Large intestine (tissue), 3 donors: Measurements from ENCODE around the gene PARD3. TPM values are rescaled to one million over a fixed set of nuclear protein-coding genes. Genes with fewer than 3 reads are reported as not detected.

Experiments used
- DNase-seq, 2 donors: peaks; one replicate each; pipeline versions ENCODE4 v3.0.0 to v3.0.0-alpha.2; 2013
- H3K27ac ChIP-seq: one replicate; pipeline ENCODE4 v1.5.1; 2013; ENCODE audit warnings: low read length
- H3K27me3 ChIP-seq: 2 replicates; pipeline ENCODE4 v1.6.1; 2013; ENCODE audit warnings: low read length; ENCODE audit not compliant: control insufficient read depth, insufficient read depth
- H3K36me3 ChIP-seq: 2 replicates; pipeline ENCODE4 v1.6.1; 2013; ENCODE audit warnings: low read length; ENCODE audit not compliant: control insufficient read depth, insufficient read depth
- H3K4me1 ChIP-seq: one replicate; pipeline ENCODE4 v1.6.1; 2013; ENCODE audit warnings: low read length; ENCODE audit not compliant: control insufficient read depth, insufficient read depth
- H3K4me3 ChIP-seq: one replicate; pipeline ENCODE4 v1.5.1; 2013; ENCODE audit warnings: low read length
- H3K9me3 ChIP-seq: one replicate; pipeline ENCODE4 v1.6.1; 2013; ENCODE audit warnings: mild to moderate bottlenecking, low read depth, low read length, moderate library complexity; ENCODE audit not compliant: control insufficient read depth
- WGBS: methylation state at CpG from one replicate; pipeline ENCODE4 v1.1.5; 2013; ENCODE audit warnings: low lambda C conversion rate; ENCODE audit not compliant: insufficient coverage; 5-methylcytosine and 5-hydroxymethylcytosine counted together
- polyA plus RNA-seq: library from polyadenylated mRNA; unstranded; fragments of 120-200 nt; gene quantifications from one replicate; pipeline ENCODE4 v1.2.1, GENCODE V29; 2013

The PARD3 gene
- polyA plus RNA-seq, 1 donor = 25.5 TPM

GRCh38 chr10:34589275-34589674 is 225.8 kb downstream of the PARD3 start:
- WGBS = 100% methylated on average over 1 of the region's 3 CpGs
- Histone ChIP-seq H3K36me3 (no peaks in the 10 kb centered on the region), H3K4me1 (no peaks in the 10 kb centered on the region)

DNA sequence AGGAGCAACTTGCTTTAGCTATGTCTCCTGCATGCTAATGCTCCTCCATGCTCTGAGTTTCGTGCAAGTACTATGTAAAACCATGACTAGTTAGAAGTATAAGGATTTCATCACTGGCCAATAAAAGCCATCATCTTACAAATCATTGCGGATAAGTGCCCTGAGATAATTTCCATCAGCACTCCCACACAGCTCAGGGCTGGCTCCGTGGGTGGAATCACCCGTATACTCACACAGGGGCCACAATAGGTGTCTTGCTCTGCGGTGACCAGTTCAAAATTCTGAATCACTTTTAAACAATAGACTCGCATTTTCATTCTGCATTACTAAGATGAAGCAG is 227.4 kb downstream of the PARD3 start:
- H3K36me3 ChIP-seq = no peaks in the 10 kb centered on the region
- no peak for DNase-seq
- no peaks in the 10 kb centered on the region for H3K27me3 ChIP-seq
- no peaks in the 10 kb centered on the region for H3K4me1 ChIP-seq
- no peak overlapping the region for H3K27ac ChIP-seq
- H3K4me3 ChIP-seq = no peak overlapping the region
- 100% methylated on average over 1 of the region's 6 CpGs for WGBS
- no peaks in the 10 kb centered on the region for H3K9me3 ChIP-seq

More at GRCh38 chr10:34589275-34589674, 225.8 kb downstream of the PARD3 start:
- no peak overlapping the region for H3K4me3 ChIP-seq
- H3K9me3 ChIP-seq = no peaks in the 10 kb centered on the region
- H3K27ac ChIP-seq = no peak overlapping the region
- no peaks in the 10 kb centered on the region for H3K27me3 ChIP-seq
- no peak for DNase-seq

GRCh38 chr10:34587002-34587679 is 228.0 kb downstream of the PARD3 start:
- Histone ChIP-seq H3K4me3 (no peak overlapping the region), H3K27ac (no peak overlapping the region), H3K27me3 (no peaks in the 10 kb centered on the region), H3K36me3 (no peaks in the 10 kb centered on the region), H3K9me3 (no peaks in the 10 kb centered on the region), H3K4me1 (no peaks in the 10 kb centered on the region)
- no peak for DNase-seq
- WGBS = no CpG with 5 or more reads among the region's 4 CpGs

GRCh38 chr10:34585422-34586112 is 229.5 kb downstream of the PARD3 start:
- Histone ChIP-seq H3K4me3 (no peak overlapping the region), H3K27ac (no peak overlapping the region), H3K27me3 (no peaks in the 10 kb centered on the region), H3K4me1 (no peaks in the 10 kb centered on the region), H3K9me3 (no peaks in the 10 kb centered on the region), H3K36me3 (no peaks in the 10 kb centered on the region)
- DNase-seq = no peak
- WGBS = 100% methylated on average over 1 of the region's 2 CpGs

GRCh38 chr10:34584164-34584563 is 230.9 kb downstream of the PARD3 start:
- Histone ChIP-seq H3K27me3 (no peaks in the 10 kb centered on the region), H3K36me3 (no peaks in the 10 kb centered on the region), H3K9me3 (no peaks in the 10 kb centered on the region), H3K27ac (no peak overlapping the region), H3K4me1 (no peaks in the 10 kb centered on the region), H3K4me3 (no peak overlapping the region)
- DNase-seq = no peak

GRCh38 chr10:34581801-34582532 is 233.1 kb downstream of the PARD3 start:
- H3K4me1 ChIP-seq = no peaks in the 10 kb centered on the region
- no peak overlapping the region for H3K4me3 ChIP-seq
- H3K27ac ChIP-seq = no peak overlapping the region
- no peaks in the 10 kb centered on the region for H3K36me3 ChIP-seq
- no peaks in the 10 kb centered on the region for H3K9me3 ChIP-seq
- no peaks in the 10 kb centered on the region for H3K27me3 ChIP-seq
- DNase-seq = peak in 1 of 2 donors; percentile 18
- WGBS = 82% methylated on average over 2 of the region's 6 CpGs

DNA sequence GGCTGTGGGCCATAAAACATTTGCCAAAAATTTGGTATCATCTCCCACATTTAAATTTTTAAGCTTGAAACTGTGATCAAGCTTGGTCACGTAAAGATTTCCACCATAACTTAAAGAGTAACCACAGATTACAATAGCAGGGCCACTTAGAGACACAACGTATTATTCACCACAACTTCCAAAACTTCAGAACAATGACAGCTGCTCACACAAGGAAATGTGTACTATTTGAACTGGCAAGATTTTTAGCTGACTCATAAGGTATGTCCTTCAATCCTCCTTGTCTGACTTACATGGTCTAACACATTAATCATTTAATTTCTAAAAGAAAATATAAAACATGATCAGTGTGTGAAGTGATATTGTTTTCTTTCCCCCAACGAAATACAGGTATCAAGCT is 234.5 kb downstream of the PARD3 start:
- no CpG with 5 or more reads among the region's 3 CpGs for WGBS
- Histone ChIP-seq H3K27me3 (no peaks in the 10 kb centered on the region), H3K27ac (no peak overlapping the region), H3K4me3 (no peak overlapping the region), H3K36me3 (no peaks in the 10 kb centered on the region), H3K9me3 (no peaks in the 10 kb centered on the region), H3K4me1 (no peaks in the 10 kb centered on the region)
- no peak for DNase-seq

DNA sequence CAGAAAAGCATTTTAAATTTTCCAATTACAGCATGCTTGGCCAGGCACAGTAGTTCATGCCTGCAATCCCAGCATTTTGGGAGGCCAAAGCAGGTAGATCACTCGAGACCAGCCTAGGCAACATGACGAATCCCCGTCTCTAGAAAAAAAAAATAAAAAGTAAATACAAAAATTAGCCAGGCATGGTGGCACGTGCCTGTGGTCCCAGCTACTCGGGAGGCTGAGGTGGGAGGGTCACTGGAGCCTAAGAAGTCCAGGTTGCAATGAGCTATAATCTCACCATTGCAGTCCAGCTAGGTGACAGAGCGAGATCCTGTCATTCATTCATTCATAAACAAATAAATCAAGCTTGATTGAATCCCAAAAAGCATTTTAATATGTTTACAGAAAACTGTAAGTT is 234.9 kb downstream of the PARD3 start:
- Histone ChIP-seq H3K36me3 (no peaks in the 10 kb centered on the region), H3K27ac (no peak overlapping the region), H3K9me3 (no peaks in the 10 kb centered on the region), H3K4me3 (no peak overlapping the region), H3K27me3 (no peaks in the 10 kb centered on the region), H3K4me1 (no peaks in the 10 kb centered on the region)
- WGBS = no CpG with 5 or more reads among the region's 6 CpGs
- DNase-seq = no peak

- H3K36me3 ChIP-seq = no peaks in the 10 kb centered on the region
- no peaks in the 10 kb centered on the region for H3K9me3 ChIP-seq
- WGBS = no CpG with 5 or more reads among the region's 1 CpG
- H3K4me3 ChIP-seq = no peak overlapping the region
- no peaks in the 10 kb centered on the region for H3K27me3 ChIP-seq
- no peaks in the 10 kb centered on the region for H3K4me1 ChIP-seq
- DNase-seq = no peak
- no peak overlapping the region for H3K27ac ChIP-seq
These were observed 236.6 kb downstream of the PARD3 start for GRCh38 chr10:34578468-34578867.

- no peak overlapping the region for H3K27ac ChIP-seq
- H3K4me3 ChIP-seq = no peak overlapping the region
- no peaks in the 10 kb centered on the region for H3K4me1 ChIP-seq
- no peaks in the 10 kb centered on the region for H3K36me3 ChIP-seq
- DNase-seq = no peak
- WGBS = 67% methylated on average over 1 of the region's 4 CpGs
- H3K9me3 ChIP-seq = no peaks in the 10 kb centered on the region
- no peaks in the 10 kb centered on the region for H3K27me3 ChIP-seq
These were observed 238.3 kb downstream of the PARD3 start for GRCh38 chr10:34576797-34577196.
